MM.1S (cell line): Measurements from ENCODE around the gene MSI2.

ENCODE experiments used
- DNase-seq: peaks from one replicate; pipeline ENCODE4 v3.0.0-alpha.2; 2015
- H2AFZ ChIP-seq: fragments of 300-600 bp; sonication (generic); 2 replicates; pipeline ENCODE4 v1.6.0; 2016; ENCODE audit warnings: antibody characterized with exemption, low read length
- H3F3A ChIP-seq: fragments of 300-600 bp; sonication (generic); 2 replicates; pipeline ENCODE4 v1.6.1; 2016; ENCODE audit warnings: mild to moderate bottlenecking, antibody characterized with exemption, low read length, moderate library complexity, mixed read lengths; ENCODE audit not compliant: insufficient read depth
- H3K27ac ChIP-seq: fragments of 300-600 bp; sonication (generic); 2 replicates; pipeline ENCODE4 v1.5.1; 2016; ENCODE audit warnings: mild to moderate bottlenecking, low read length
- H3K27me3 ChIP-seq: fragments of 300-600 bp; sonication (generic); replicated peaks from 2 replicates; pipeline ENCODE4 v1.6.0; 2016; ENCODE audit warnings: low read length; ENCODE audit not compliant: insufficient read depth
- H3K36me3 ChIP-seq: fragments of 300-600 bp; sonication (generic); replicated peaks from 2 replicates; pipeline ENCODE4 v1.6.1; 2016; ENCODE audit warnings: mild to moderate bottlenecking, low read length, mixed read lengths; ENCODE audit not compliant: insufficient read depth
- H3K4me1 ChIP-seq: fragments of 300-600 bp; sonication (generic); 2 replicates; pipeline ENCODE4 v1.6.1; 2016; ENCODE audit warnings: low read length, mixed read lengths
- H3K4me2 ChIP-seq: fragments of 300-600 bp; sonication (generic); 2 replicates; pipeline ENCODE4 v1.6.0; 2016; ENCODE audit warnings: low read depth, low read length
- H3K4me3 ChIP-seq: fragments of 300-600 bp; sonication (generic); 2 replicates; pipeline ENCODE4 v1.5.1; 2016; ENCODE audit warnings: low read length, mixed read lengths
- H3K79me2 ChIP-seq: fragments of 300-600 bp; sonication (generic); 2 replicates; pipeline ENCODE4 v1.6.1; 2016; ENCODE audit warnings: mixed run types, low read length, mixed read lengths
- H3K9ac ChIP-seq: fragments of 300-600 bp; sonication (generic); 2 replicates; pipeline ENCODE4 v1.6.1; 2016; ENCODE audit warnings: low read length, mixed read lengths
- H3K9me2 ChIP-seq: fragments of 300-600 bp; sonication (generic); replicated peaks from 2 replicates; pipeline ENCODE4 v1.6.1; 2016; ENCODE audit warnings: mild to moderate bottlenecking, low read length, mixed read lengths; ENCODE audit not compliant: insufficient read depth
- H3K9me3 ChIP-seq: fragments of 300-600 bp; sonication (generic); replicated peaks from 2 replicates; pipeline ENCODE4 v1.6.1; 2016; ENCODE audit warnings: mild to moderate bottlenecking, low read length, mixed read lengths; ENCODE audit not compliant: insufficient read depth
- H4K20me1 ChIP-seq: fragments of 300-600 bp; sonication (generic); 2 replicates; pipeline ENCODE4 v1.6.1; 2016; ENCODE audit warnings: mild to moderate bottlenecking, low read length, moderate library complexity, mixed read lengths; ENCODE audit not compliant: insufficient read depth
- EZH2 ChIP-seq: fragments of 300-600 bp; sonication (generic); optimal IDR thresholded peaks from 2 replicates; pipeline ENCODE3; 2017; ENCODE audit warnings: low read depth, mild to moderate bottlenecking, antibody characterized with exemption, low read length, mixed read lengths
- EZH2phosphoT487 ChIP-seq: fragments of 300-600 bp; sonication (generic); IDR thresholded peaks from 2 replicates; pipeline ENCODE4 v1.6.1; 2018; ENCODE audit warnings: antibody characterized with exemption, low read length
- TF ChIP-seq, protein P1 (sequence below): fragments of 300-600 bp; sonication (generic); IDR thresholded peaks from 2 replicates; pipeline ENCODE4 v1.5.1; 2016; ENCODE audit warnings: antibody characterized with exemption, low read length, mixed read lengths

Gene MSI2

DNA sequence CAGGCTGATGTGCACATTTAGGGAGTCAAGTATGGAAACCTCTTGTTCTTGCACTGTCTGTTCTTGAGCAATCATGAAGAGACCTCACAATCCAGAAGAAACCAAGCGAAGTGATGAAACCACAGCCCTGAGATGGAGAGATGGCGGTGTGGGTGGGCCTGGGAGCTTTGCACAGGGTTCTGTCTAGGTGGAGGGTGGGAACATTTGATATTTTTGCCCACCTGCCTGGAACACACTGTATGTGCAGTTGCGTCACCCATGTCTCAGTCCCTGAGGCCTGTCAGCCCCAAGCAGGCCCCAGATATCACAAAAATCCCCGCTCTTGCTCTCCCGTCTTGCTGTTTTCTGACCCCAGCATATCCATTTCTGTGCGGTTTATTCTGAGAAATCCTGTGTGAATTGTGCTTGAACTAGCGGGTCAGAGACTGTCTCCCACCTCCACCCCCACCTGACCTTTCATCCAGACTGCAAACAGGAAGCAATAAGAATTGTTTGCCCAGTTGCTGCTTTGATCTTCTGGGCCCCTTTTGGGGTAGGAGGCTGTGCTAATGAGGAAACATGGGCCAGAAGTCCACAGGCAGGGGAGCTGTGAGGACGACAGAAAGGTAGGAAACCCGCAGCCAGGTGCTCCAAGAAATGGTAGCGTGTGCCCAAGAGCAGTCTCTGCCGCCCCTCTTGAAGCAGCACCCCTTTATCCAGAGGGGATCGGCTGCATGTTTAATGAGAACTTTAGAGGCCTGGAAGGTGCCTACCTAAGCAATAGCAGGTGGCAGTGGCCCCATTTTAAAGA, 304.9 kb downstream of the MSI2 start:
- no peak overlapping the region for H3K4me2 ChIP-seq
- H3K27ac ChIP-seq, result no peak overlapping the region
- no peaks in the 10 kb centered on the region for H3K9me3 ChIP-seq
- DNase-seq, result no peak
- H3K4me3 ChIP-seq, result no peak overlapping the region
- H3K9ac ChIP-seq, result no peak overlapping the region
- H3K79me2 ChIP-seq, result no peaks in the 10 kb centered on the region; the same call in 1 of the 2 replicates
- no peaks in the 10 kb centered on the region for H3K9me2 ChIP-seq
- no peaks in the 10 kb centered on the region for H3K36me3 ChIP-seq
- H3K27me3 ChIP-seq, result no peaks in the 10 kb centered on the region
- TF ChIP-seq, protein P1, sequence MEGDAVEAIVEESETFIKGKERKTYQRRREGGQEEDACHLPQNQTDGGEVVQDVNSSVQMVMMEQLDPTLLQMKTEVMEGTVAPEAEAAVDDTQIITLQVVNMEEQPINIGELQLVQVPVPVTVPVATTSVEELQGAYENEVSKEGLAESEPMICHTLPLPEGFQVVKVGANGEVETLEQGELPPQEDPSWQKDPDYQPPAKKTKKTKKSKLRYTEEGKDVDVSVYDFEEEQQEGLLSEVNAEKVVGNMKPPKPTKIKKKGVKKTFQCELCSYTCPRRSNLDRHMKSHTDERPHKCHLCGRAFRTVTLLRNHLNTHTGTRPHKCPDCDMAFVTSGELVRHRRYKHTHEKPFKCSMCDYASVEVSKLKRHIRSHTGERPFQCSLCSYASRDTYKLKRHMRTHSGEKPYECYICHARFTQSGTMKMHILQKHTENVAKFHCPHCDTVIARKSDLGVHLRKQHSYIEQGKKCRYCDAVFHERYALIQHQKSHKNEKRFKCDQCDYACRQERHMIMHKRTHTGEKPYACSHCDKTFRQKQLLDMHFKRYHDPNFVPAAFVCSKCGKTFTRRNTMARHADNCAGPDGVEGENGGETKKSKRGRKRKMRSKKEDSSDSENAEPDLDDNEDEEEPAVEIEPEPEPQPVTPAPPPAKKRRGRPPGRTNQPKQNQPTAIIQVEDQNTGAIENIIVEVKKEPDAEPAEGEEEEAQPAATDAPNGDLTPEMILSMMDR, result no peak
- no peak for TF ChIP-seq EZH2
- no peak for TF ChIP-seq EZH2phosphoT487
- no peaks in the 10 kb centered on the region for H4K20me1 ChIP-seq
- no peaks in the 10 kb centered on the region for H3K4me1 ChIP-seq
- H3F3A ChIP-seq, result no peaks in the 10 kb centered on the region
- no peak overlapping the region for H2AFZ ChIP-seq

DNA sequence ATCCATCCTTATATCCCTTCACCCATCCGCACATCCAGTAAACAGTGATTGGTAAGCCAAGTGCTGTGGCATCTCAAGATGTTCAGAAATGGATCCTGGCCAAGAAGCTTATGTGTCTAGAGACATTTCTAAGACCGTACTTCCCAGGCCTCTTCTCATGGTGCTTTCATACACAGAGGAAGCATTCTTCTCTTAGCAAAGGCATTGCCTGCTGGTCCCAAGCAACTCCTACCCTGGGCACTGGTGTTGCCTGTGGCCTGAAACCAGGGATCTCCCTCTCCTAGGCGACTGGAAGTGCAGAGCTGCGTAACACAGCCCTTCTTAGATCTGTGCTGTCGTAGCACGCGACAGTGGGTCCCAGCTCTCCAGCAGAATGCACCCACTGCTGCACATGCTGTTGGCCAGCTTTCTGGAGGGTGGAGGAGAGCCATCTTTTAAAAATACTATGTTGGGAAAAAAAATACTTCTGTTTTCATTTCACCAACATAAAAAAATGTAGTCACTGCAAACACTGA, 305.9 kb downstream of the MSI2 start:
- no peak for TF ChIP-seq EZH2
- no peak for TF ChIP-seq EZH2phosphoT487
- TF ChIP-seq, protein P1, result no peak

DNA sequence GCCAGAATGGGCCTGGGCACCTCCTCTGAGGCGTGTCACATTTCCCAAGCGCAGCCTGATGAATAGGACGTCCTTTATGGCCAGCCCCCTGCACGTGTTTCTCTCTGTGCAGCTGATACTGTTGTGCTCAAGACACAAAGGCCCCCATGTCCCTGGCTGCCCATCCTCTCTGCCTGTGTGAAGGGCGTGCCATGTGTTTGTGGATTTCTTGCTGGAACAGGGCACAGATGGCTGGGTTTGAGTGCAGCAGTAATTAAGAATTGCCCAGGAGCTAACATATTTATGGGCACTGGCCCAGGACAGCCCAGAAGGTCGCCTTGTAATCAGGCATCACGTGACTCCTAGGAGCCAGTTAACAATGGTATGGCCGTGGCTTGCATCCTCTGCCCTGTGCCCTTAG, 307.6 kb downstream of the MSI2 start:
- H3K9ac ChIP-seq, result no peak overlapping the region
- no peaks in the 10 kb centered on the region for H3F3A ChIP-seq
- no peak overlapping the region for H3K4me2 ChIP-seq
- no peaks in the 10 kb centered on the region for H4K20me1 ChIP-seq
- no peaks in the 10 kb centered on the region for H3K4me1 ChIP-seq
- no peaks in the 10 kb centered on the region for H3K9me3 ChIP-seq
- peaks cover 4% of the 10 kb centered on the region for H3K79me2 ChIP-seq
- no peak overlapping the region for H2AFZ ChIP-seq
- no peaks in the 10 kb centered on the region for H3K36me3 ChIP-seq
- TF ChIP-seq, protein P1, result no peak
- TF ChIP-seq EZH2, result no peak
- no peak overlapping the region for H3K27ac ChIP-seq
- H3K9me2 ChIP-seq, result no peaks in the 10 kb centered on the region
- H3K4me3 ChIP-seq, result no peak overlapping the region
- no peaks in the 10 kb centered on the region for H3K27me3 ChIP-seq
- DNase-seq, result no peak

More for the DNA sequence above, 305.9 kb downstream of the MSI2 start:
- no peaks in the 10 kb centered on the region for H3K4me1 ChIP-seq
- H3K4me2 ChIP-seq, result no peak overlapping the region
- no peaks in the 10 kb centered on the region for H3K36me3 ChIP-seq
- no peaks in the 10 kb centered on the region for H3K9me3 ChIP-seq
- no peak overlapping the region for H3K27ac ChIP-seq
- no peaks in the 10 kb centered on the region for H4K20me1 ChIP-seq
- no peak overlapping the region for H2AFZ ChIP-seq
- no peaks in the 10 kb centered on the region for H3F3A ChIP-seq
- no peak for DNase-seq
- H3K27me3 ChIP-seq, result no peaks in the 10 kb centered on the region
- no peaks in the 10 kb centered on the region for H3K9me2 ChIP-seq
- no peak overlapping the region for H3K9ac ChIP-seq
- H3K4me3 ChIP-seq, result no peak overlapping the region
- no peaks in the 10 kb centered on the region; the same call in 1 of the 2 replicates for H3K79me2 ChIP-seq
